ENCODE results near the gene ZNF536.

DNA sequence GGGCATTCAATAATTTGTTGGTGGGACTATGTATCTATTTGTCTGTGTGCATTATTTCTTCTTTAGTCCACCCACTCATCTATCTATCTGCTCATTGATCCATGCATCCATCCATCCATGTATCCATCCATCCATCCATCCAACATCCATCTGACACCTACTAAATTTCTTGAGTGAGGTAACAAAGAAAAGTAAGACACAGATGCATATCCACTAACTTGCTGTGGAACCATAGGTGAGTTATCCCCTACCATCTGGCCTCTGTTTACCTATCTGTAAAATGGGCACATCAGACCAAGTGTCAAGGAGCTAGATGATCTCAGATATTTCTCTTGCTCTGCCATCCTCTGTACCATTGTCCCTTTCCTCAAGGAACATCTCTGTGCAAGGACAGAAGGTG lies 54.7 kb downstream of the ZNF536 start:
- TF ChIP-seq, protein P1, sequence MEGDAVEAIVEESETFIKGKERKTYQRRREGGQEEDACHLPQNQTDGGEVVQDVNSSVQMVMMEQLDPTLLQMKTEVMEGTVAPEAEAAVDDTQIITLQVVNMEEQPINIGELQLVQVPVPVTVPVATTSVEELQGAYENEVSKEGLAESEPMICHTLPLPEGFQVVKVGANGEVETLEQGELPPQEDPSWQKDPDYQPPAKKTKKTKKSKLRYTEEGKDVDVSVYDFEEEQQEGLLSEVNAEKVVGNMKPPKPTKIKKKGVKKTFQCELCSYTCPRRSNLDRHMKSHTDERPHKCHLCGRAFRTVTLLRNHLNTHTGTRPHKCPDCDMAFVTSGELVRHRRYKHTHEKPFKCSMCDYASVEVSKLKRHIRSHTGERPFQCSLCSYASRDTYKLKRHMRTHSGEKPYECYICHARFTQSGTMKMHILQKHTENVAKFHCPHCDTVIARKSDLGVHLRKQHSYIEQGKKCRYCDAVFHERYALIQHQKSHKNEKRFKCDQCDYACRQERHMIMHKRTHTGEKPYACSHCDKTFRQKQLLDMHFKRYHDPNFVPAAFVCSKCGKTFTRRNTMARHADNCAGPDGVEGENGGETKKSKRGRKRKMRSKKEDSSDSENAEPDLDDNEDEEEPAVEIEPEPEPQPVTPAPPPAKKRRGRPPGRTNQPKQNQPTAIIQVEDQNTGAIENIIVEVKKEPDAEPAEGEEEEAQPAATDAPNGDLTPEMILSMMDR (IDR thresholded peaks at IDR 0.05), result no peak
- no peak for TF ChIP-seq POLR2A (IDR thresholded peaks at IDR 0.05)

All from right lobe of liver (tissue), 4 donors.